HG02884 (cell line): Measurements from ENCODE around the gene HMCN1.

ENCODE experiments used
- ATAC-seq: cut with Tn5 transposase; IDR thresholded peaks from one replicate; pipeline ENCODE4 v1.9.1; 2021; ENCODE audit warnings: mild to moderate bottlenecking, moderate library complexity; ENCODE audit not compliant: unreplicated experiment

Gene HMCN1

GRCh38 chr1:185895208-185895900 lies 161.2 kb downstream of the HMCN1 start:
- ATAC-seq, result no peak

DNA sequence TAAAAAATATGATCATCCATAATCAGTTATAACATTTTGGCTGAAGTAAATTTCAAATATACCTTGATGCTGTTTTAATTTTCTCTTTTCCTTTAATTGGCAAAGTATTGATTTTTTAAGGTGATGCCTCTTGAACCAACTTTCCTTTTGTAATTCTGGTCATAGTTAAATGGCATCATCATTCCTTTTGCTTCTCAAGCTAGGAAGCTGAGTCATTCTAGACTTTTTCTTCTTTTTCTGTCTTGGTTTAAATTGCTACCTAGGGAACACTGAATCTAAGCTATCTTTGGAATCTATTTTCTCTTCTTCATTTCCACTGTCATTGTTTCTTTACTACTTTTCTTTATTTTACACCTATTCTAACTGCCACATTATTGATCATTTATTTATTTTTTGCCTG lies 162.7 kb downstream of the HMCN1 start:
- ATAC-seq, result no peak

DNA sequence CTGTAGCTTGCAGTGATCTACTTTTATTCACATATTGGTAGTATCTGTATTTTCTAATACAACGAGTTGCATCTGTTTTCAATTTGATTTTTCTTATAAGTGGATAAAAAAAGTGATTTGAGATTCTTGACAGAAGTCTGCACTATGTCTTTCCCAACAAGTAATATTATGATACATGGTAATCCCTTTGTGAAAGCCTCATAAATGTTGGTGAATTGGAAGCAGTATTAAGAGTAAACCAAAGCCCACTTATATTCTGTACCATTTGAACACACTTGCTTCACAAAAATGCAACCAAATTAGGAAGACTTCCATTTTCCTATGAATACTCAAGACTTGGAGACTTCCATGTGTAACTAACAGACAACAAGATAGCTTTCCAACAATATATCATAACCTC lies 172.0 kb downstream of the HMCN1 start:
- no peak for ATAC-seq

GRCh38 chr1:185907246-185907645 lies 173.1 kb downstream of the HMCN1 start:
- no peak for ATAC-seq

- ATAC-seq, result no peak
These were observed 177.8 kb downstream of the HMCN1 start for GRCh38 chr1:185911978-185912377.

- ATAC-seq, result no peak
These were observed 178.3 kb downstream of the HMCN1 start for GRCh38 chr1:185912504-185912903.

GRCh38 chr1:185914089-185914488 lies 179.9 kb downstream of the HMCN1 start:
- no peak for ATAC-seq

DNA sequence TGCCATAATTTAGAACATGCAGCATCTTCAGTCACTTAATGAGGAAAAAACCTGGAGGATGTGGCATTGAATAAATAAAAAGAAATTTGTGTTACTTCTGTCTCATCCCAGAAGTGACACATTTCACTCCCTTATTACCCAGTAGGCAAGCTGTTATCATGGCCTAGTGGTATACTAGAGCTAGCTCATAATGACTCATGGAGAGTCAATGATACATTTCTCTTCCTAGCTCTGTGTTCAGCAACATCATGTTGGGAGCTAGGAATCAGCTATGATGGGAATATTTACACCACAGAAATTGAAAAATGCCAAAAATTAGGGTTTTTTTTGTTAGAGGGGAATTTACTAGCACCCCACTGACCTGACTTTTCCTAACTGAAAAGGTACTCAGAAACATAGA lies 182.7 kb downstream of the HMCN1 start:
- no peak for ATAC-seq

GRCh38 chr1:185917646-185918045 lies 183.5 kb downstream of the HMCN1 start:
- ATAC-seq, result no peak

DNA sequence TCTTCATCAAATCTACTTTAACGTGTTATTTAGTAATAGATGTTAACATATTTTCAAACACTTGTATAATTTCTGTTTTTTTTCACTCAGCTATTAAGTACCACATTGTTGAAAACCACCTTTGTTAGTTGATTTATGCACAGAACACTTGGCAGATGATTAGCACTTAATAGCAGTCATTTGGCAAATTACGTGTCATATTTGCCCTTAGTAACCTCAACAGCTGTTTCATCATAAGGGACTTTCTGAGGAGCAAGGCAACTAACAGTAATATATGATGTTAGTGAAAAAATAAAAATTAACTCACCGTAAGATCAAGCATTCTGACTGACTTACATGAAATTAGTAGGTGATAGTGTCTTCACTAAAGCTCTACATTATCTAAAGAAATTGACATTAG lies 186.4 kb downstream of the HMCN1 start:
- no peak for ATAC-seq

DNA sequence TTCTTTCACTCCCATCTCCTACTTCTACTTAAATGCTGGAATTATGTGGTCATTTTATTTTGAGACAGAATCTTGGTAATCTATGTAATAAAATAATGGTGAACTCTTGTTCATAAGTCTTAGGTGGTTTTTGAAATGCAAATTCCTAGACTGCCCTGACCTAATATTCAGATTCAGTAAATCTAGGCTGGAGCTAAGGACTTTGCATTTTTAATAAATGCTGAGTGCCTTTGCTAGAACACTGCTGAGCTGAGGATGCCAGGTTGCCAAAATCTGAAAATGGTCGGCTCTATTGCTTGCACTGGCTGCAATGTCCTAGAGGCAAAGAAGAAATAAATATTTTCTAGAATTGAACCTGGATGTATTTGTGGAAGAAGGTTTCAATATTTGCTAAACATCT lies 187.4 kb downstream of the HMCN1 start:
- ATAC-seq, result no peak

GRCh38 chr1:185926588-185926987 lies 192.4 kb downstream of the HMCN1 start:
- ATAC-seq, result no peak

GRCh38 chr1:185929776-185930175 lies 195.6 kb downstream of the HMCN1 start:
- no peak for ATAC-seq

DNA sequence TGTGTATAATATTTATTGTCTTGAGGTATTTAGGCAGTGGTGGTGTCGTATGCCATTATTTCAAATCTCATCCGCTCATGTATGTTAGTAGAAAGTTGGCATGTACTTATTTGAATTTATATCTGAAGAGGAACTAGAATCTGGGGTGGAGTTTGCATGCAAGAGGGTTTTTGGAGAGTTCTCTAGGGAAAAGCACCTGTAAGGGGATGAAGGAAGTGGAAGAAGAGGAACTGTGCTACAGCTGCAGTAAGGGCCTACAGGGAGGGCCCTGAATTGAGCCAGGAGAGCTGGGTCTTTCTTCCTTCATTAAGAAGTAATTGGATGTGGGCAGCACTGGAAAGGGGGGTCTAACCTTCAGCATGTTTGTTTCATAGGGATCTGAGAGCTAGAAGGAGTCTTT lies 197.2 kb downstream of the HMCN1 start:
- ATAC-seq, result no peak

GRCh38 chr1:185933580-185933979 lies 199.4 kb downstream of the HMCN1 start:
- no peak for ATAC-seq

DNA sequence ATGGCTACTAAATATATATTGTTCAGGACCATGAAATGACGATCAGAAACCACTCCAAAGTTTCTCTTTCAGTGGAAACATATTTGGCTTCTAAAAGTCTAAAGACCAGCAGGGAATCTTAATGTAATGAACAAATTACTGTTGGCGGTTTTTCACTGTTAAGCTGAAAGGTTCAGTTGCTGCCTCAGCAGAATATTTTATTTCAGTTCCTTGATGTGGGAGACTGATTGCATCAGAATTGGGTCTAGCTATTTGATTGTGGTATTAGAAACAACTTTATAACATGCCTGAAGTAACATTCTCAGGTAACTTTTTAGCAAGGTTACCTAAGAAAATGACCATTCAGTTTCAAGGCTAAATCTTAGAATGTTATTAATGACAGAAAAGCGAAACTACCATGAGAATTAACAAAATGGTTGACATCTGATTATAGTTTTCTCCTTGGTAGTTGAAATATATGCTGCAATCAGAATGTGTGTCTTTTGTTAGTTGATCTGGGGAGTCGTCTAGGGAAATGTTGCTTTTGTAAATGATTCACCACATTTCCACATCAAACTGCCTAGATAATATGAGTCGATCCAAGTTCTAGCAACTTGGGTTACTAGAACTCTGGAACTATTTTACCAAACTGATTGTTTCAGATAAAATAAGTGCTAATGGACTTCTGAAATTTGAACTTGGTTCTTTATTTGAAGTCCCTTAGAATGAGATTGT lies 200.4 kb downstream of the HMCN1 start:
- no peak for ATAC-seq

GRCh38 chr1:185935360-185935759 lies 201.2 kb downstream of the HMCN1 start:
- no peak for ATAC-seq

DNA sequence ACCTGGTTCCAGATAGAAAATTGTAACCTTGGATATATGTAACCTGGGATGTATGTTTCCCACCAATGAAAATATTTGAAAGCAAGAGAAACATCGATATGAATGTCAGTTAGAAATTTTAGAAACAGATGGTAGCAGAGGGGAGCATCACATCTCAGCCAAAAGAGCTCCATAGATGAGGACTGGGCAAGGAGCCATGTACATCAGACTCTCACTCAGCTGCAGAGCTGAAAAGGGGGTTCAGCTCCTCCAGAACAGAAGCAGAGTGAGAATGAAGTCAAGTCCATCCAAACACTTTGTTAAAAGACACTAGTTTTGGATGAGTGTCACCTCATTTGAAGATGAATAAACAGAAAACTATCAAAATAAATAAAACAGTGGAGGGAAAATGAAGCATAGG lies 202.4 kb downstream of the HMCN1 start:
- ATAC-seq, result no peak

- ATAC-seq, result no peak
These were observed 204.2 kb downstream of the HMCN1 start for GRCh38 chr1:185938396-185938795.

GRCh38 chr1:185939142-185939541 lies 205.0 kb downstream of the HMCN1 start:
- ATAC-seq, result no peak

DNA sequence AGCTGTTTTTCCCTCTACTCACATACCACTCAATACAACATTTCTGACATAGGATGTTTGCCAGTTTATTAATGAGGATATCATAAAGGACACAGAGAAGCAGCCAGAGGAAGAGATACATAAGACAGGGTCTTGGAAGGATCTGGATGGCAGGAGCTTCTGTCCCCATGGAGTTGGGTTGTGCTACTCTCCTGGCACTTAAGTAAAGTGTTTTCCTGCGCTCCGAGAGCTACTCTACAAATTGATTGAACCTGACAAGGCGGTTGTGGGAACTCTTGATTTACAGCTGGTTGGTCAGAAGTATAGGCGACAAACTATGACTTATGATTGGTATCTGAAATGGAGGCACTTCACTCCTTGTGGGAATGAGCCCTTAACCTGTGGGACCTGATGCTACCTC lies 208.8 kb downstream of the HMCN1 start:
- ATAC-seq, result no peak

DNA sequence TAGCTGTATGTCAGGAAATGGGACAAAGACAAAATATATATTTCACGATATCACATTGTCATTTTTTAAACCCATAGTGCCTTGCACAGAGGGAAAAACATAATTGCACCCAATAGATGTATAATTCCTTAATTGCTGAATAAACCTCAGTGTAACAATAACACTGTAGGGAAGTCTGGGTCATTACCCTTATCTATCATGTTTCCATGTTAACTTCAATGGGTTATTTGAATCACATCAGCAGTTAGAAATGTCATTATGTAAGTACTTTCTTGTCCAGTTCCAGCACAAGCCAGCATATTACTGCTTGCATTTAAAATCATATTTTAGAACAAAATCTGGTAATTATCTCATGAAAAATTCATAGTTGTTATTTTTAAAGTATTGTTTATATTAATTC lies 222.7 kb downstream of the HMCN1 start:
- no peak for ATAC-seq
